Nephron (organoid): ENCODE data around the gene CST6.

ENCODE experiments used
- H3K27ac Mint-ChIP-seq, 3 experiments: 2 replicates each; pipeline ENCODE4 v1.8.0; 2020; ENCODE audit warnings: mixed read lengths in 3 of 3, mild to moderate bottlenecking in 2 of 3, moderate library complexity in 1 of 3
- H3K27me3 Mint-ChIP-seq: 2 replicates; pipeline ENCODE4 v1.8.0; 2021; ENCODE audit warnings: low read depth, mild to moderate bottlenecking, moderate library complexity, mixed read lengths
- H3K36me3 Mint-ChIP-seq: 2 replicates; pipeline ENCODE4 v1.8.0; 2020; ENCODE audit warnings: low read depth, mixed read lengths
- H3K4me1 Mint-ChIP-seq: 2 replicates; pipeline ENCODE4 v1.8.0; 2020; ENCODE audit warnings: mixed read lengths
- H3K4me3 Mint-ChIP-seq, 3 experiments: 2 replicates each; pipeline ENCODE4 v1.8.0; 2020; ENCODE audit warnings: mild to moderate bottlenecking in 3 of 3, mixed read lengths in 3 of 3, moderate library complexity in 2 of 3
- H3K9me3 Mint-ChIP-seq: 2 replicates; pipeline ENCODE4 v1.8.0; 2020; ENCODE audit warnings: mixed read lengths
- CTCF ChIP-seq, 3 experiments: fragments of 200-600 bp; sonication (generic); IDR thresholded peaks; one replicate each; pipeline ENCODE4 v1.5.0; 2021; ENCODE audit warnings: antibody characterized with exemption in 3 of 3; ENCODE audit not compliant: unreplicated experiment in 3 of 3

CST6 gene

GRCh38 chr11:66011239-66011784, 496 bp upstream of the CST6 start:
- Mint-ChIP-seq H3K36me3 (no peaks in the 10 kb centered on the region), H3K27ac (no peak overlapping the region), H3K4me3 (no peak overlapping the region), H3K27me3 (peaks cover 18% of the 10 kb centered on the region), H3K4me1 (no peaks in the 10 kb centered on the region), H3K9me3 (no peaks in the 10 kb centered on the region)
- no peak for TF ChIP-seq CTCF (IDR thresholded peaks at IDR 0.05; ENCODE audit: unreplicated experiment in 3 of 3)

GRCh38 chr11:66012371-66012945, 650 bp downstream of the CST6 start:
- Mint-ChIP-seq H3K4me1 (no peaks in the 10 kb centered on the region), H3K27ac (no peak overlapping the region), H3K4me3 (no peak overlapping the region), H3K9me3 (no peaks in the 10 kb centered on the region), H3K36me3 (no peaks in the 10 kb centered on the region), H3K27me3 (peaks cover 18% of the 10 kb centered on the region)
- TF ChIP-seq CTCF (IDR thresholded peaks at IDR 0.05; ENCODE audit: unreplicated experiment in 3 of 3): no peak

GRCh38 chr11:66012946-66013761, 1.3 kb downstream of the CST6 start:
- Mint-ChIP-seq H3K9me3 (no peaks in the 10 kb centered on the region), H3K4me1 (no peaks in the 10 kb centered on the region), H3K36me3 (no peaks in the 10 kb centered on the region), H3K27me3 (peaks cover 18% of the 10 kb centered on the region), H3K4me3 (no peak overlapping the region), H3K27ac (no peak overlapping the region)
- no peak for TF ChIP-seq CTCF (IDR thresholded peaks at IDR 0.05; ENCODE audit: unreplicated experiment in 3 of 3)

GRCh38 chr11:66013762-66014100, 1.9 kb downstream of the CST6 start:
- H3K27ac Mint-ChIP-seq: no peak overlapping the region
- H3K9me3 Mint-ChIP-seq: no peaks in the 10 kb centered on the region
- peaks cover 18% of the 10 kb centered on the region for H3K27me3 Mint-ChIP-seq
- H3K4me3 Mint-ChIP-seq: no peak overlapping the region
- TF ChIP-seq CTCF (IDR thresholded peaks at IDR 0.05; ENCODE audit: unreplicated experiment in 3 of 3): no peak
- H3K36me3 Mint-ChIP-seq: no peaks in the 10 kb centered on the region
- no peaks in the 10 kb centered on the region for H3K4me1 Mint-ChIP-seq

- peaks cover 18% of the 10 kb centered on the region for H3K27me3 Mint-ChIP-seq
- H3K4me1 Mint-ChIP-seq: no peaks in the 10 kb centered on the region
- H3K36me3 Mint-ChIP-seq: no peaks in the 10 kb centered on the region
- no peak overlapping the region for H3K4me3 Mint-ChIP-seq
- no peak for TF ChIP-seq CTCF (IDR thresholded peaks at IDR 0.05; ENCODE audit: unreplicated experiment in 3 of 3)
- no peaks in the 10 kb centered on the region for H3K9me3 Mint-ChIP-seq
- no peak overlapping the region for H3K27ac Mint-ChIP-seq
These were observed 3.1 kb downstream of the CST6 start for GRCh38 chr11:66014804-66015453.
